ENCODE measurements around the gene TMEM178B. TPM values are rescaled to one million over a fixed set of nuclear protein-coding genes. Genes with fewer than 3 reads are reported as not detected.
"Not testable (repeated sequence)": the region's sequence is repeated elsewhere in the genome, so short reads cannot be mapped to it uniquely, and the experiment has no call there.

Gene TMEM178B
- total RNA-seq, 1 experiment from 2014 or later = 0.73 TPM

DNA sequence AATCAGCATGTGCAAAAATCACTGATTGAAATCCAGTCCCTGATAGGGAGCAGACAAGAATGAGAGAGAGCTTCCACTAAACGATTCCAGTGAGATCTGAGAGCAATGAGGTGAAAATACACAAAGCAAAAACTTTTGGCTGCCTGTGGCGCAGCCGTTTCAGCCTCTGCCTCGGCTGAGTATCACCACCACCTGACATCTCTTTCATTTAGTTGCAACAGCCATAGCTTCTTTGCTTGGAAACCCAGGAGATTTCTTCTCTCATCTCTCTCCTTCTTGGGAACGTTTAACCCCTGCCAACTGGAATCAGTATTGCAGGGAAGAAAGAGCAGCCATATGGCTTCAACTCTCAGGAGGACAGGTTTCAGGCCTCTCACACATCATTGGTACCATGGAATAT is 240.0 kb downstream of the TMEM178B start:
- H3K27me3 ChIP-seq = 0 out of 2 replicates have a peak, but pooled peaks cover 4% of the 10 kb centered on the region
- H3K4me1 ChIP-seq = no peaks in the 10 kb centered on the region
- no peak for DNase-seq
- no peak overlapping the region for H3K4me3 ChIP-seq
- H3K27ac ChIP-seq = no peak overlapping the region
- H3K9me3 ChIP-seq (replicated peaks) = no peaks in the 10 kb centered on the region
- H3K36me3 ChIP-seq = no peaks in the 10 kb centered on the region

DNA sequence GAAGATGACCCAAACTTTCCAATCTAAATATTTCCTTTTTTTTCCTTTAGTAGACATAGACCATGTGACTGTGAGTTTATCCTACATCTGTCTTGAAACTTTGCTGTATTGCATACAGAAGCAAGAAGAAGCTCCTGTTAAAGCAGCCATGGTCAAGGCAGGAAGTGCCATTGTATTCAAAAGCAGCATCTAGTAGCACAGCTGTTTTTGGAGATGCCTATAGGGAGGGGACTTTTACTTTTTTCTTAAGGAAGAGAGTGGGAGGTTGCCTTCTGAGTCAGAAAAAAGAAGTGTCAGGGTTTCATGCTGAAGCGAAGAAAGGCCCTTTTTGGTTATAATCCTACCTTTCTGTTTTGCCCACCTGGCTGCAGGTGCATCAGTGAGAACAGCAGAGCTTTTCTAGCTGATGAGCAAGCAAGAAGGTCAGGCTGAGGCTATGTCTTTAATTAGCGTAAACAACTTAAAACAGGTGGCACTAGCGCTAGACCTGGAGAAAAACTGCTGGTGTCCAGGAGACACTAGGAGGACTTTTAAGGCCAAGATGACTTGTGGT is 243.2 kb downstream of the TMEM178B start:
- Histone ChIP-seq H3K36me3 (no peaks in the 10 kb centered on the region), H3K4me3 (no peak overlapping the region), H3K4me1 (no peaks in the 10 kb centered on the region), H3K27me3 (0 out of 2 replicates have a peak, but pooled peaks cover 3% of the 10 kb centered on the region), H3K9me3 (replicated peaks) (no peaks in the 10 kb centered on the region), H3K27ac (no peak overlapping the region)
- DNase-seq = no peak

DNA sequence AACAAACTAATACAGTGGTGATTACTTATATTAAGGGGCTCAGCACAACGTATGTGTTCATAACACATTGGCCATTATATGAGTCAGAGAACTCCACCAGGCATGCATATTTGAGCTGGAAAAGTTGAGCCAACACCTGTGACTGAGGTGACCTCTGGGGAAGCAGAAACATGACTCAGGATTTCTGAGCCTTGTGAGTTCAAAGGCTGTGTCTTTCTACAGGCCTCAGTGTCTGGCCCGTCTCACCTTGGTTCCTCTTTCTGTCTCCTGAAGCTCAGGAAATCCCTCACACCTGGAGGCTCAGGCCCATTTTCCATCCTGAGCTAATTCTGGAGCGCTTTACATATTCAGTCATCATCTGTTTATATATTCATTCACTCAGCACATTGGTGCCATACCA is 246.4 kb downstream of the TMEM178B start:
- H3K27me3 ChIP-seq = no peaks in the 10 kb centered on the region
- no peaks in the 10 kb centered on the region for H3K4me1 ChIP-seq
- H3K36me3 ChIP-seq = no peaks in the 10 kb centered on the region
- no peak overlapping the region for H3K4me3 ChIP-seq
- H3K27ac ChIP-seq = no peak overlapping the region
- no peaks in the 10 kb centered on the region for H3K9me3 ChIP-seq (replicated peaks)
- no peak for DNase-seq

DNA sequence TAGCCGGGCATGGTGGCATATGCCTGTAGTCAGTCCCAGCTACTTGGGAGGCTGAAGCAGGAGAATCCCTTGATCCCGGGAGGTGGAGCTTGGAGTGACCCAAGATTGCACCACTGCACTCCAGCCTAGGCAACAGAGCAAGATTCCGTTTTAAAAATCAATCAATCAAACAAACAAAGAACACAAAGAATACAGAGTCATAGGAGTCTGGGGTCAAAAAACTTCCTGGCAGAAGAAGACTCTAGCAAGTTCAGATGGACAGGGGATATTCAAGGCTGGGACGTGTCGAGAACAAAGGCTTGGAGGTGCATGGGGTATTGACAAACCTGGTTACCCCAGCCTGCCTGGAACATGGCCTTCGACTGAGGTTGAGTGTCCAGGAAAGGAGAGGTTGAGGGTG is 248.5 kb downstream of the TMEM178B start:
- no peak overlapping the region for H3K4me3 ChIP-seq
- DNase-seq = no peak
- H3K27me3 ChIP-seq = 0 out of 2 replicates have a peak, but pooled peaks cover 2% of the 10 kb centered on the region
- H3K9me3 ChIP-seq (replicated peaks) = no peaks in the 10 kb centered on the region
- no peaks in the 10 kb centered on the region for H3K4me1 ChIP-seq
- no peaks in the 10 kb centered on the region for H3K36me3 ChIP-seq
- no peak overlapping the region for H3K27ac ChIP-seq

DNA sequence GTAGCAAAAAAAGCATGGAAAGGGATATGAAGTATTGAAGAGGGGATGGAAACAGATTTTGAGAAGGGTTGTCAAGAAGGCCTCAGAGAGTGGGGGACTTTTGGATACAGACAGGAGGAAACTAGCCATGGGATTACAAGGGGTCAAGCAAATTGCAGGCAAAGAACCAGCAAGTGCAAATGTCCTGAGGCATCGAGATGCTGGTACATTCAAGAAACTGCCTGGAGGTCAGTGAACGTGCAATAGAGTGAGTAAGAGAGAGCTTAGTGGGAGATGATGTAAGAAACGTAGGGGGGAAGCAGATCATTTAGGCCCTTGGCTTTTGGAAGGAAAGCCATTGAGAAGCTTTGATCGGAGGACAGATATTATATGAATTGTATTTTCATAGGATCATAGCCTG is 250.0 kb downstream of the TMEM178B start:
- Histone ChIP-seq H3K9me3 (replicated peaks) (no peaks in the 10 kb centered on the region), H3K4me3 (no peak overlapping the region), H3K27ac (no peak overlapping the region), H3K27me3 (0 out of 2 replicates have a peak, but pooled peaks cover 2% of the 10 kb centered on the region), H3K36me3 (no peaks in the 10 kb centered on the region), H3K4me1 (no peaks in the 10 kb centered on the region)
- DNase-seq = no peak

DNA sequence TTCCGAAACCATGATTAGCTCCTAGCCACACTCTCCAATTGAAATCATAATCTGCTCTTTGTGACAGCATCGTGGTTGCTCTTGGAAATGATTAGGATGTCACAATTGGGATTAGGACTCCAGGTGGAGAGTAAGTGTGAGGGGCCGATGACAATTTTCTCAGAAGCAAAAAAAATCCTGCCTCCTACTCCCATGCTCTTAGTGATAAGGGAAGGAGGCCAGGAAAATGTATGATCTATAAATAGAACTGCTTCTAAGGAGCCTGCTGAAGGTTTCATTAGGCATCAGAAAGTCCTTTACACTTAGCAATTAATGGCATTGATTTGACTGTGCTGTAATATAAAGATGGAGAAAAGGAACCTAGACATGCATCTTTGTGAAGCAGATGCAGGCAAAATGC is 251.0 kb downstream of the TMEM178B start:
- no peak overlapping the region for H3K4me3 ChIP-seq
- H3K27ac ChIP-seq = no peak overlapping the region
- no peak for DNase-seq

DNA sequence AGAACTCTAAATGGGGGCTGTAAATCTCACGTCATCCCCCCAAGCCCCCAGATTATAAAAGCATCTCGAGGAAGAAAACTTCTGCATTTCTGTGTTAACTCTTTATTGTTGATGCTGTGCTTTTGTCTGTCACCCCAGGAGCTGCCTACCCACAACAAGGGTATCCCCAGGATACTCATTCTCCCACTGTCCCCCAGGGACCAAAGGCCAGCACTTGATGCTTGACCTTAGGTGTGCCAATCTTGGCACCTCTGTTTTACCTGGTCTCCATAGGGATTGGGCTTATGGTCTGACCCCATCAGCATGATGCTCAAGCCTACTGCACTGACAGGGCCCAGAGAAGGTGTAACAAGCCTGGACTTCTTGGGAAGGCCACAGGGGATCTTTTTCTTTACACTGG is 251.4 kb downstream of the TMEM178B start:
- Histone ChIP-seq H3K36me3 (no peaks in the 10 kb centered on the region), H3K4me3 (no peak overlapping the region), H3K27me3 (0 out of 2 replicates have a peak, but pooled peaks cover 2% of the 10 kb centered on the region), H3K4me1 (no peaks in the 10 kb centered on the region), H3K27ac (no peak overlapping the region), H3K9me3 (replicated peaks) (0 out of 2 replicates have a peak, but pooled peaks cover under 1% of the 10 kb centered on the region)
- no peak for DNase-seq

More for the DNA sequence above, 251.0 kb downstream of the TMEM178B start:
- H3K36me3 ChIP-seq = no peaks in the 10 kb centered on the region
- 0 out of 2 replicates have a peak, but pooled peaks cover 2% of the 10 kb centered on the region for H3K27me3 ChIP-seq
- no peaks in the 10 kb centered on the region for H3K9me3 ChIP-seq (replicated peaks)
- H3K4me1 ChIP-seq = no peaks in the 10 kb centered on the region

DNA sequence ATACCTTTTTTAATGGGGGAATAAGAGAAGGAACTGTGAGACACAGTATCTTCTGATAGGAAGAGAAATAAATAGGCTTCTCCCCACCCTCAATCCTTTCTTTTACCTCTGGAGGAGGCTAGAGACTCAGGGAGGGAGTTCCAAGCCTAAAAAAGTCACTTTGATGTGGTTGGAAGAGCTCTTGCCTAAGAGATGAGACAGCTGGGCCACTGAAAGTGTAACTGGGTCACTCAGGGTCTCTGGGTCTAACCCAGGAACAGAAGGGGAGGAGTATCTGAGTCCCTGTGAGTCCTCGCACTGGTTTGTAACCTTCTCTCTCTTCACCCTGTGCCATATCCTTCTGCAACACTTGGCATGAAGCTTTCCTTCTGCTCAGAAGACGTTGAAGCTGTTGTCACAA is 254.4 kb downstream of the TMEM178B start:
- H3K27ac ChIP-seq = no peak overlapping the region
- H3K4me1 ChIP-seq = no peaks in the 10 kb centered on the region
- DNase-seq = peak in 1 of 2 experiments; percentile 9
- H3K9me3 ChIP-seq (replicated peaks) = 0 out of 2 replicates have a peak, but pooled peaks cover 2% of the 10 kb centered on the region
- H3K27me3 ChIP-seq = 0 out of 2 replicates have a peak, but pooled peaks cover 2% of the 10 kb centered on the region
- no peaks in the 10 kb centered on the region for H3K36me3 ChIP-seq
- H3K4me3 ChIP-seq = no peak overlapping the region

DNA sequence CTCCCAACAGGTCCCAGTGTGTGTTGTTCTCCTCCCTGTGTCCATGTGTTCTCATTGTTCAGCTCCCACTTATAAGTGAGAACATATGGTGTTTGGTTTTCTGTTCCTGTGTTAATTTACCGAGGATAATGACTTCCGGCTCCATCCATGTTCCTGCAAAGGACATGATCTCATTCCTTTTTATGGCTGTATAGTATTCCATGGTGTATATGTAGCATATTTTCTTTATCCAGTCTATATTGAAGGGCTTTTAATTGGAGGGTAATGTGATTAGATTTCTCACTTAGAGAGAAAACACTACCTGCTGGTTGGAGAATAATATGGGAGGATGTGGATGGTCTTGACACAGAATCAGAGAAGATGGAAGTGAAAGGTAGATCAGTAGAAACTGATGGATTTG is 256.4 kb downstream of the TMEM178B start:
- not testable (repeated sequence) for H3K4me3 ChIP-seq; H3K27ac ChIP-seq; H3K36me3 ChIP-seq; H3K9me3 ChIP-seq (replicated peaks); H3K27me3 ChIP-seq; DNase-seq; H3K4me1 ChIP-seq

DNA sequence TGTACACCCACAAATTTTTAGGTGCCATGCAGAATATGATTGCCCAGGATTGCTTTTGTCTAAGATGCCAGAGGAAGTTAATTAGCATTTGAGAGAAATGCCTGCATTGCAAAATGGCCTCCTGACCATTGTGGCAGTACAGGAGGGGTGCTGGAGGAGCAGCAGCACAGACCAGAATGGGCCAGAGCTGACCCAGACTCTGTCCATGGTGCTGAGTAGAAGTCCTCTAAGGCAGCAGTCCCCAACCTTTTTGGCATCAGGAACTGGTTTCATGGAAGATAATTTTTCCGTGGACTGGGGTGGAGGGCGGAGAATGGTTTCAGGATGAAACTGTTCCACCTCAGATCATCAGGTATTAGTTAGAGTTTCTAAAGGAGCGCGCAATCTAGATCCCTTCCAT is 259.6 kb downstream of the TMEM178B start:
- DNase-seq = peak; percentile 26 to 45
- no peak overlapping the region for H3K27ac ChIP-seq
- no peaks in the 10 kb centered on the region for H3K4me1 ChIP-seq
- H3K27me3 ChIP-seq = no peaks in the 10 kb centered on the region
- no peaks in the 10 kb centered on the region for H3K36me3 ChIP-seq
- H3K4me3 ChIP-seq = no peak overlapping the region
- H3K9me3 ChIP-seq (replicated peaks) = 0 out of 2 replicates have a peak, but pooled peaks cover 2% of the 10 kb centered on the region

DNA sequence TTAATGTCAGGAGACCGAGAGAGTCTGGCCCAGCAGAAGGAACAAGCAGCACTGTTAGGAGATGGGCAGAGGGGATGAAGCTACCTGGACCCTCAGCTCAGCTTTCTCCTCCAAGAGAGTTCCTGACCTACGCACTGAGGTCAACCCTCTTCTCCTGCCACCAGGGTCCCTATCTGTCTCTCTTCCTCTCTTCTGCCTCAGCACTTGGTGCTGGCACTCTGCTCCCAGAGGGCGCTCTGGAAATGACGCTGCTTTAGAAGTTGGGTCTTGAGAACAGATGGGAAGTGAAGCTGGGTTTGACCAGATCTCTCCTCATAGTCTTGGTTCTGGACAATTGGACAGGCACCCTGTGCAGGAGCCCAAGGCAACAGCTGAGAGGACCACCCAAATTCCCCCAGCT is 261.3 kb downstream of the TMEM178B start:
- 0 out of 2 replicates have a peak, but pooled peaks cover 2% of the 10 kb centered on the region for H3K9me3 ChIP-seq (replicated peaks)
- H3K4me1 ChIP-seq = no peaks in the 10 kb centered on the region
- H3K4me3 ChIP-seq = no peak overlapping the region
- no peaks in the 10 kb centered on the region for H3K36me3 ChIP-seq
- no peak overlapping the region for H3K27ac ChIP-seq
- no peak for DNase-seq
- 0 out of 2 replicates have a peak, but pooled peaks cover under 1% of the 10 kb centered on the region for H3K27me3 ChIP-seq

DNA sequence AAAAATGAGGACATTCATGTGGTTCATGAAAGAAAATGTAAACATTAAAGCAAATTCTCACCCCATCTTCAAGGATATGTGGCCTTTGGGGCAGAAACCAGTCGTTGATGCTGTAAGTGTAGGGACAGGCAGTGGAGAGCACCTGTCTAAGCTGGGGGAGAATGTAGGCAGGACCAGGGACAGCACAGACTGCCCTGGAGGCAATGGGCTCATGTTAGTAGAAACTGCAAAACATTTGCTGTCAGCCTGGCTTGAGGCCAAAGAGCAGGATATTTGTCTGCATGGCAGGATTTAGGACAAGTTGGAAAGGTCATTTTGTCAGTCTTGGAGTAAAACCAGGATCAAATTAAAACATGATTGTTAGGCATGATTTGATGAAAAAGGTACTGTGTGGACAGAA is 265.7 kb downstream of the TMEM178B start:
- Histone ChIP-seq H3K27me3 (peaks cover 5% of the 10 kb centered on the region; the same call in 1 of the 2 replicates), H3K36me3 (no peaks in the 10 kb centered on the region), H3K9me3 (replicated peaks) (no peaks in the 10 kb centered on the region), H3K27ac (no peak overlapping the region), H3K4me3 (no peak overlapping the region), H3K4me1 (no peaks in the 10 kb centered on the region)
- peak; percentile 35 to 58 for DNase-seq

DNA sequence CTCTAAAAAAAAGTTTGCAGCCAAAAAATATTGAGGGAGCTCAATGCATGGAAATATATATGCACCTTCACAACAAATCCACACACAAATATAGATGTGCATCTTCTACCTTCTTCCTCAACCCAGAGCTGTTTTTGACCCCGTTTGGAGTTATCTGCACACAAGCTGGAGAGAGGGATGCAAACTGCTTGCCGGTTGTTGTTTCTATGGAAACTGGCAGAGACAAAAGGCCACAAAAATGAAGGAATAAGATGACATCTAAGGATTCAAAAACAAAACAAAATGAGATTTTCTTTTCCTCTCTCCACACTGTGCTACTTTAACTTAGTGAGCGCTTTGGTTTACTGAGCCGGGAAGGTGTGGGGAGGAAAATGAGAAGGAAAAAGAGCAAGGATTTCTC is 267.1 kb downstream of the TMEM178B start:
- Histone ChIP-seq H3K4me1 (no peaks in the 10 kb centered on the region), H3K27ac (no peak overlapping the region), H3K9me3 (replicated peaks) (no peaks in the 10 kb centered on the region), H3K36me3 (no peaks in the 10 kb centered on the region), H3K4me3 (no peak overlapping the region), H3K27me3 (peaks cover 8% of the 10 kb centered on the region; the same call in 1 of the 2 replicates)
- no peak for DNase-seq

DNA sequence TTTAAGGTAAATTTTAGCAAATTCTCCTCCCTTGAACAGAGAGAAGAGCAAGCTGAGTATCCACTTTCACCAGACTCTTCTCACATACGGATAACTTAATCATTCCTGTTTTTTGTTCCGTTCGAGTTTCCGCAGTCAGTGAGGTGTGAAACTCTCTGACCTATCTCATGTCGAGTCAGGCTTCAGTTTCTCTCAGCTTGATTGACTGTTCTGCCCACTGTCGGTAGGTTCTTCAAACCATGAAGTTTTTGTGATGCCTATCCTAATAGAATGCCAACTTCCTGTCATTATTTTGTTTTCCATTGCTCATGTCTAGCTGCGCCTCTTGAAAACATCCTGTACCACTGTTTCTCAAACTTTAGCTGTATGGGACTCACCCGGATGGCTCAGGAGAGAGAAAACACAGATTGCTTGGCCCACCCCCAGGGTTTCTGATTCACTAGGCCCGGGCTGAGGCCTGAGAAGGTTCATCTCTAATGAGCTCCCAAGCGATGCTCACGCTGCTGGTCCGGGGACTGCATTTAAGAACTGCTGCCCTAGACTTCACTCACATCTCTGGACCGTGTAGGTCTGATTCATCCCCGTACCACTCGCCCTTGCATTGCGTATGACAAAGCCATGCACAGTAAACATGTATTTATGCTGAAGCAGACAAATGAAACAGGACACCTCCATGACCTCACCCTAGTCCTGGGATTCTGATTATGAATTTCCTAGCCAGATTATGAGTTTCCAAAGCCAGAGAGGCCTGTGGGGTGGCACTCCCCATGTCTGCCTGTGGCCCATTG is 269.0 kb downstream of the TMEM178B start:
- no peak for DNase-seq
- H3K4me1 ChIP-seq = no peaks in the 10 kb centered on the region
- H3K36me3 ChIP-seq = no peaks in the 10 kb centered on the region
- peaks cover 9% of the 10 kb centered on the region; the same call in 1 of the 2 replicates for H3K27me3 ChIP-seq
- no peaks in the 10 kb centered on the region for H3K9me3 ChIP-seq (replicated peaks)
- H3K27ac ChIP-seq = no peak overlapping the region
- no peak overlapping the region for H3K4me3 ChIP-seq

DNA sequence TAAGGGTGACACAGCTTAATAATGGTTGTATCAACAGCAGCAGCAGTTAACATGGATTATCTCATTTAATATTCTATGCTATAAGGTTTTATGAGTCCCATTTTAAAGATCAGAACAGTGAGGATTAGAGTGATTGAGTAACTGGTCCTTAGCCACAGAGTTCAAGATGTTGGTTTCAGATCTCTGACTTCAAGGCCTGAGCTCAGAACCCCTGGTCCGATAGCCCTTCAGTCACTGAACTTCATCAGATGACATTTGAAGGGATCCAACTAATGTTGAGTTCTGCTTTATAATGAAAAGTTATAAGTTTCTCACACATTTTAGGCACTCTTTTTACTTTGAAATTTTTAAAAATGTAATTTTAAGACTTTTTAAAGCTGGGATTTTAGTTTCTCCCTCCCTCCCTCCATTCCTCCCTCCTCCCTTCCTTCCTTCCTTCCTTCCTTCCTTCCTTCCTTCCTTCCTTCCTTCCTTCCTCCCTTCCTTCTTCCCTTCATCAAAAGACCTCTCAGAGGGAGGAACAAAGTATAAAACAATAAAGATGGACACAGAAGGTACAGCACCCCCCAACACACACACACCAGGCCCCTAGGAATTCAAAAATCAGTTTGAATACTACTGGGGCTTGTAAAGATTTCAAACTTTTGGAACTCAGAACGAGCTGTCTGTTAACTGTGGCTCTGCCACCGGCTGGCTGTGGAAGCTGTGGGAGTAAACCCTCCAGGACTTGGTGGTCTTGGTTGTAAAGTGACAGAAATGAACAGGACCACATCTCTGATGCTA is 270.5 kb downstream of the TMEM178B start:
- no peaks in the 10 kb centered on the region for H3K9me3 ChIP-seq (replicated peaks)
- H3K27me3 ChIP-seq = peaks cover 14% of the 10 kb centered on the region
- H3K27ac ChIP-seq = no peak overlapping the region

More for the DNA sequence above, 270.5 kb downstream of the TMEM178B start:
- Histone ChIP-seq H3K4me1 (no peaks in the 10 kb centered on the region), H3K4me3 (no peak overlapping the region), H3K36me3 (no peaks in the 10 kb centered on the region)
- no peak for DNase-seq

Data from SJCRH30 (cell line).